SJCRH30 (cell line): Measurements from ENCODE around the gene SNCB. TPM values are rescaled to one million over a fixed set of nuclear protein-coding genes. Genes with fewer than 3 reads are reported as not detected.

Experiments
- DNase-seq, 2 experiments: peaks; one replicate each; pipeline ENCODE4 v3.0.0-alpha.2; 2015 to 2020
- H3K27ac ChIP-seq: fragments of 250-450 bp; sonication (Bioruptor Pico); 2 replicates; pipeline ENCODE4 v1.5.1; 2020; ENCODE audit warnings: mild to moderate bottlenecking, moderate library complexity
- H3K27me3 ChIP-seq: fragments of 250-450 bp; sonication (Bioruptor Pico); 2 replicates; pipeline ENCODE4 v1.5.1; 2020; ENCODE audit warnings: mild to moderate bottlenecking, moderate library complexity
- H3K36me3 ChIP-seq: fragments of 250-450 bp; sonication (Bioruptor Pico); 2 replicates; pipeline ENCODE4 v1.5.1; 2020; ENCODE audit warnings: mild to moderate bottlenecking, moderate library complexity
- H3K4me1 ChIP-seq: fragments of 250-450 bp; sonication (Bioruptor Pico); 2 replicates; pipeline ENCODE4 v1.5.1; 2020; ENCODE audit warnings: mild to moderate bottlenecking, moderate library complexity
- H3K4me3 ChIP-seq: fragments of 250-450 bp; sonication (Bioruptor Pico); 2 replicates; pipeline ENCODE4 v1.5.1; 2020; ENCODE audit warnings: mild to moderate bottlenecking, moderate library complexity
- H3K9me3 ChIP-seq: fragments of 250-450 bp; sonication (Bioruptor Pico); replicated peaks from 2 replicates; pipeline ENCODE4 v1.5.1; 2020; ENCODE audit warnings: mild to moderate bottlenecking, moderate library complexity
- total RNA-seq: library from RNA; depleted of rRNA; stranded (reverse); fragments of >200 nt; shearing (Covaris generic); gene quantifications from 2 replicates; pipeline ENCODE4 v1.2.3, GENCODE V29; 2014; rRNA removed

Gene SNCB
- total RNA-seq, 1 experiment from 2014 or later: not detected

GRCh38 chr5:176575488-176576422 lies 54.6 kb downstream of the SNCB start:
- Histone ChIP-seq H3K9me3 (no peaks in the 10 kb centered on the region), H3K27ac (no peak overlapping the region), H3K36me3 (no peaks in the 10 kb centered on the region), H3K27me3 (no peaks in the 10 kb centered on the region), H3K4me3 (no peak overlapping the region), H3K4me1 (no peaks in the 10 kb centered on the region)
- no peak for DNase-seq

GRCh38 chr5:176575066-176575465 lies 55.3 kb downstream of the SNCB start:
- no peak for DNase-seq
- Histone ChIP-seq H3K4me1 (no peaks in the 10 kb centered on the region), H3K9me3 (no peaks in the 10 kb centered on the region), H3K27ac (no peak overlapping the region), H3K36me3 (no peaks in the 10 kb centered on the region), H3K27me3 (no peaks in the 10 kb centered on the region), H3K4me3 (no peak overlapping the region)

GRCh38 chr5:176574297-176574591 lies 56.1 kb downstream of the SNCB start:
- Histone ChIP-seq H3K27me3 (no peaks in the 10 kb centered on the region), H3K27ac (no peak overlapping the region), H3K4me3 (no peak overlapping the region), H3K4me1 (no peaks in the 10 kb centered on the region), H3K9me3 (no peaks in the 10 kb centered on the region), H3K36me3 (no peaks in the 10 kb centered on the region)
- no peak for DNase-seq

- peak; percentile 57 to 79 for DNase-seq
- Histone ChIP-seq H3K9me3 (no peaks in the 10 kb centered on the region), H3K4me1 (no peaks in the 10 kb centered on the region), H3K36me3 (no peaks in the 10 kb centered on the region), H3K27me3 (no peaks in the 10 kb centered on the region), H3K4me3 (no peak overlapping the region), H3K27ac (no peak overlapping the region)
Measured at GRCh38 chr5:176573564-176574296, 56.6 kb downstream of the SNCB start.

Other genes starting within 250 kb of the SNCB start
- 47.8 and 52.9 TPM in 2 replicates for gene NOP16, start 241.9 kb downstream of the SNCB start, total RNA-seq
- 170 and 175 TPM in 2 replicates for gene HIGD2A, start 241.8 kb downstream of the SNCB start, total RNA-seq
- 28.3 and 29.6 TPM in 2 replicates for gene CLTB, start 214.0 kb downstream of the SNCB start, total RNA-seq
- 51.7 and 52.5 TPM in 2 replicates for gene FAF2, start 182.1 kb downstream of the SNCB start, total RNA-seq
- gene RNF44, start 93.1 kb downstream of the SNCB start, total RNA-seq: 24.2 and 29.0 TPM in 2 replicates
- not detected in 2 replicates for gene CDHR2, start 81.2 kb downstream of the SNCB start, total RNA-seq
- 6.5 and 6.9 TPM in 2 replicates for gene GPRIN1, start 20.4 kb downstream of the SNCB start, total RNA-seq
- gene EIF4E1B, start 141 bp upstream of the SNCB start, total RNA-seq: not detected in 2 replicates
- 25.3 and 26.5 TPM in 2 replicates for gene TSPAN17, start 16.9 kb upstream of the SNCB start, total RNA-seq
- gene UNC5A, start 180.0 kb upstream of the SNCB start, total RNA-seq: 0.18 and 0.20 TPM in 2 replicates